AG09309 (cell line): Measurements from ENCODE around the gene ZNF862.

Experiments used
- DNase-seq: peaks from one replicate; pipeline ENCODE4 v3.0.0-alpha.2; 2010; ENCODE audit warnings: low read depth
- H3K4me3 ChIP-seq: 2 replicates; pipeline ENCODE4 v1.5.1; 2011; ENCODE audit warnings: mild to moderate bottlenecking, low read depth, low read length, moderate library complexity; ENCODE audit not compliant: control insufficient read depth
- CTCF ChIP-seq: IDR thresholded peaks from 2 replicates; pipeline ENCODE4 v1.5.1; 2011; ENCODE audit warnings: mild to moderate bottlenecking, low read depth, low read length, inconsistent platforms; ENCODE audit not compliant: insufficient read depth, control insufficient read depth; ENCODE audit errors: missing control alignments

Gene ZNF862

GRCh38 chr7:149867762-149868622 lies 29.8 kb downstream of the ZNF862 start:
- DNase-seq, result no peak
- no peak for TF ChIP-seq CTCF
- H3K4me3 ChIP-seq, result no peak overlapping the region

- TF ChIP-seq CTCF, result no peak
- DNase-seq, result no peak
- H3K4me3 ChIP-seq, result no peak overlapping the region
Observed at GRCh38 chr7:149868623-149869290, 30.6 kb downstream of the ZNF862 start.

GRCh38 chr7:149869291-149869650 lies 31.1 kb downstream of the ZNF862 start:
- no peak overlapping the region for H3K4me3 ChIP-seq
- no peak for TF ChIP-seq CTCF
- no peak for DNase-seq

- no peak for DNase-seq
- no peak for TF ChIP-seq CTCF
- no peak overlapping the region for H3K4me3 ChIP-seq
Observed at GRCh38 chr7:149869867-149870266, 31.7 kb downstream of the ZNF862 start.

- no peak for TF ChIP-seq CTCF
- no peak overlapping the region for H3K4me3 ChIP-seq
- no peak for DNase-seq
Observed at GRCh38 chr7:149870274-149870673, 32.1 kb downstream of the ZNF862 start.

- TF ChIP-seq CTCF, result no peak
- DNase-seq, result no peak
- no peak overlapping the region for H3K4me3 ChIP-seq
Observed at GRCh38 chr7:149870701-149871483, 32.7 kb downstream of the ZNF862 start.
